ENCODE measurements around the gene BLTP3B.
"Not testable (repeated sequence)": the region's sequence is repeated elsewhere in the genome, so short reads cannot be mapped to it uniquely, and the experiment has no call there.

The BLTP3B gene, protein sequence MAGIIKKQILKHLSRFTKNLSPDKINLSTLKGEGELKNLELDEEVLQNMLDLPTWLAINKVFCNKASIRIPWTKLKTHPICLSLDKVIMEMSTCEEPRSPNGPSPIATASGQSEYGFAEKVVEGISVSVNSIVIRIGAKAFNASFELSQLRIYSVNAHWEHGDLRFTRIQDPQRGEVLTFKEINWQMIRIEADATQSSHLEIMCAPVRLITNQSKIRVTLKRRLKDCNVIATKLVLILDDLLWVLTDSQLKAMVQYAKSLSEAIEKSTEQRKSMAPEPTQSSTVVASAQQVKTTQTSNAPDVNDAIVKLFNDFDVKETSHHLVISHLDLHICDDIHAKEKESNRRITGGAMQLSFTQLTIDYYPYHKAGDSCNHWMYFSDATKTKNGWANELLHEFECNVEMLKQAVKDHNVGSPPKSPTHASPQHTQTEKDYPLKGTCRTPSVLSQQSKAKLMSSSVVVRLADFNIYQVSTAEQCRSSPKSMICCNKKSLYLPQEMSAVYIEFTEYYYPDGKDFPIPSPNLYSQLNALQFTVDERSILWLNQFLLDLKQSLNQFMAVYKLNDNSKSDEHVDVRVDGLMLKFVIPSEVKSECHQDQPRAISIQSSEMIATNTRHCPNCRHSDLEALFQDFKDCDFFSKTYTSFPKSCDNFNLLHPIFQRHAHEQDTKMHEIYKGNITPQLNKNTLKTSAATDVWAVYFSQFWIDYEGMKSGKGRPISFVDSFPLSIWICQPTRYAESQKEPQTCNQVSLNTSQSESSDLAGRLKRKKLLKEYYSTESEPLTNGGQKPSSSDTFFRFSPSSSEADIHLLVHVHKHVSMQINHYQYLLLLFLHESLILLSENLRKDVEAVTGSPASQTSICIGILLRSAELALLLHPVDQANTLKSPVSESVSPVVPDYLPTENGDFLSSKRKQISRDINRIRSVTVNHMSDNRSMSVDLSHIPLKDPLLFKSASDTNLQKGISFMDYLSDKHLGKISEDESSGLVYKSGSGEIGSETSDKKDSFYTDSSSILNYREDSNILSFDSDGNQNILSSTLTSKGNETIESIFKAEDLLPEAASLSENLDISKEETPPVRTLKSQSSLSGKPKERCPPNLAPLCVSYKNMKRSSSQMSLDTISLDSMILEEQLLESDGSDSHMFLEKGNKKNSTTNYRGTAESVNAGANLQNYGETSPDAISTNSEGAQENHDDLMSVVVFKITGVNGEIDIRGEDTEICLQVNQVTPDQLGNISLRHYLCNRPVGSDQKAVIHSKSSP (N-terminal part only)

GRCh38 chr12:100142851-100143559 lies at the start of gene BLTP3B:
BLTP3B (minus strand) TSS chr12:100142874; CDS start chr12:100142635, 239 bp downstream.
- H4K20me1 ChIP-seq (ENCODE audit: insufficient read depth, low read length): no peaks in the 10 kb centered on the region; the same call in 1 of the 2 replicates
- TF ChIP-seq EZH2 (IDR thresholded peaks at IDR 0.05; ENCODE audit: borderline replicate concordance, low read depth, low read length, severe bottlenecking) (no peak), CTCF (IDR thresholded peaks at IDR 0.05; ENCODE audit: borderline replicate concordance, extremely low read depth, low read length, poor library complexity, severe bottlenecking) (no peak)
- H3K4me1 ChIP-seq (ENCODE audit: insufficient read depth, low read length): peaks cover 23% of the 10 kb centered on the region
- H3K4me2 ChIP-seq (ENCODE audit: insufficient read depth, low read length): peak within 1 kb of the TSS; percentile 75
- DNase-seq: peak; percentile 92
- H3K27me3 ChIP-seq (ENCODE audit: insufficient read depth, low read length, poor library complexity): no peaks in the 10 kb centered on the region
- peak within 1 kb of the TSS; percentile 72 for H3K27ac ChIP-seq (ENCODE audit: low read length)
- H3K9me3 ChIP-seq (ENCODE audit: insufficient read depth, low read length, severe bottlenecking): no peaks in the 10 kb centered on the region
- H3K9ac ChIP-seq (ENCODE audit: low read depth, low read length): peak within 1 kb of the TSS; percentile 88
- peaks cover 35% of the 10 kb centered on the region for H3K79me2 ChIP-seq (ENCODE audit: insufficient read depth, low read length)
- no peaks in the 10 kb centered on the region; the same call in 1 of the 2 replicates for H3K36me3 ChIP-seq (ENCODE audit: insufficient read depth, low read length)
- peak within 1 kb of the TSS; percentile 97 for H2AFZ ChIP-seq (ENCODE audit: low read depth, low read length)
- peak; percentile 87 for ATAC-seq (ENCODE audit: insufficient read depth, low read depth)
- H3K4me3 ChIP-seq (ENCODE audit: low read depth in 1 of 2, low read length in 2 of 2): peak within 1 kb of the TSS; percentile 70 to 84

DNA sequence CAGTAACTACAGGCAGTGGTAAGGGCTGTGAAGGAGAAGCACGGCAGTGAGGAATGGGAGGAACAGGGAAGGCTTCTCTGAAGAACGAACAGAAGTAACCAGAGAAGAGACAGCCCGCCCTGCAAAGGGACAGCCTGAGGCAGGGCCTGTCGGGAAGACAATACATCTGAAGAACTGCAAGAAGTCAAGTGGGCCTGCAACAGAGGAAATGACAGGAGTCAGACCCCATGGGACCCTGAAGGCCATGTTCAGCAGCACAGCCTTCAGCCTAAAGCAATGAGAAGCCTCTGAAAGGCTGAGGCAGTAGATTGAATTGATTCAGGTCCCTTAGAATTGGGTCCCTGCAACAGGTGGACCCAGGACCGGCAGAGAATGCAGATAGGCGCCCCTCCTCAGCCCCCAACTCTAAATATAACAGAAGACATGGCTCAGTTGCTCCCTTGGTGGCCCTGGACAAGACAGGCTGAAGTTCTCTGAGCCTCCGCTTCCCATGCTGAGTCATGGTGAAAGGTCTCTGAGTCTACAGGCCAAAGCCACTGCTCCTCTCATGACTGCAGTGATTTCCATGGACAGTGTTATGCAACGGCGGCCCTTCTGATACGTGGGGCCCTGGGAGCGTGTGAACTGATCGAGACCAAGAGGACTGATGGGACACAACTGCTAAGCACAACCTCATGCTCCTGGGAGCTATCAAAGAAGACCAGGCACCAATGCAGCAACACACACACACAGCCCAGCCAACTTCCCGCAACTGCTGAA lies 47.1 kb upstream of the BLTP3B start:
- Histone ChIP-seq H3K4me2 (ENCODE audit: insufficient read depth, low read length) (no peak overlapping the region), H2AFZ (ENCODE audit: low read depth, low read length) (no peak overlapping the region), H3K9ac (ENCODE audit: low read depth, low read length) (no peak overlapping the region), H3K79me2 (ENCODE audit: insufficient read depth, low read length) (peaks cover 2% of the 10 kb centered on the region; the same call in 1 of the 2 replicates), H4K20me1 (ENCODE audit: insufficient read depth, low read length) (peaks cover 5% of the 10 kb centered on the region; the same call in 1 of the 2 replicates), H3K9me3 (ENCODE audit: insufficient read depth, low read length, severe bottlenecking) (no peaks in the 10 kb centered on the region), H3K4me1 (ENCODE audit: insufficient read depth, low read length) (no peaks in the 10 kb centered on the region), H3K36me3 (ENCODE audit: insufficient read depth, low read length) (peaks cover 54% of the 10 kb centered on the region), H3K4me3 (ENCODE audit: low read depth in 1 of 2, low read length in 2 of 2) (no peak overlapping the region), H3K27me3 (ENCODE audit: insufficient read depth, low read length, poor library complexity) (no peaks in the 10 kb centered on the region), H3K27ac (ENCODE audit: low read length) (no peak overlapping the region)
- ATAC-seq (ENCODE audit: insufficient read depth, low read depth): no peak
- TF ChIP-seq EZH2 (IDR thresholded peaks at IDR 0.05; ENCODE audit: borderline replicate concordance, low read depth, low read length, severe bottlenecking) (no peak), CTCF (IDR thresholded peaks at IDR 0.05; ENCODE audit: borderline replicate concordance, extremely low read depth, low read length, poor library complexity, severe bottlenecking) (no peak)
- DNase-seq: no peak

- H3K36me3 ChIP-seq (ENCODE audit: insufficient read depth, low read length): peaks cover 46% of the 10 kb centered on the region
- H4K20me1 ChIP-seq (ENCODE audit: insufficient read depth, low read length); H3K9me3 ChIP-seq (ENCODE audit: insufficient read depth, low read length, severe bottlenecking); H3K4me1 ChIP-seq (ENCODE audit: insufficient read depth, low read length); H3K4me2 ChIP-seq (ENCODE audit: insufficient read depth, low read length); H3K79me2 ChIP-seq (ENCODE audit: insufficient read depth, low read length); H2AFZ ChIP-seq (ENCODE audit: low read depth, low read length); H3K4me3 ChIP-seq (ENCODE audit: low read depth in 1 of 2, low read length in 2 of 2); H3K27ac ChIP-seq (ENCODE audit: low read length); DNase-seq; H3K27me3 ChIP-seq (ENCODE audit: insufficient read depth, low read length, poor library complexity); H3K9ac ChIP-seq (ENCODE audit: low read depth, low read length); ATAC-seq (ENCODE audit: insufficient read depth, low read depth): not testable (repeated sequence)
These were observed 46.4 kb upstream of the BLTP3B start for GRCh38 chr12:100188888-100189635.
